ENCODE results near the gene TMA7. TPM values are rescaled to one million over a fixed set of nuclear protein-coding genes. Genes with fewer than 3 reads are reported as not detected.

The TMA7 gene
- total RNA-seq, 4 donors from 2014 or later = 115 to 279 (median 192) TPM

DNA sequence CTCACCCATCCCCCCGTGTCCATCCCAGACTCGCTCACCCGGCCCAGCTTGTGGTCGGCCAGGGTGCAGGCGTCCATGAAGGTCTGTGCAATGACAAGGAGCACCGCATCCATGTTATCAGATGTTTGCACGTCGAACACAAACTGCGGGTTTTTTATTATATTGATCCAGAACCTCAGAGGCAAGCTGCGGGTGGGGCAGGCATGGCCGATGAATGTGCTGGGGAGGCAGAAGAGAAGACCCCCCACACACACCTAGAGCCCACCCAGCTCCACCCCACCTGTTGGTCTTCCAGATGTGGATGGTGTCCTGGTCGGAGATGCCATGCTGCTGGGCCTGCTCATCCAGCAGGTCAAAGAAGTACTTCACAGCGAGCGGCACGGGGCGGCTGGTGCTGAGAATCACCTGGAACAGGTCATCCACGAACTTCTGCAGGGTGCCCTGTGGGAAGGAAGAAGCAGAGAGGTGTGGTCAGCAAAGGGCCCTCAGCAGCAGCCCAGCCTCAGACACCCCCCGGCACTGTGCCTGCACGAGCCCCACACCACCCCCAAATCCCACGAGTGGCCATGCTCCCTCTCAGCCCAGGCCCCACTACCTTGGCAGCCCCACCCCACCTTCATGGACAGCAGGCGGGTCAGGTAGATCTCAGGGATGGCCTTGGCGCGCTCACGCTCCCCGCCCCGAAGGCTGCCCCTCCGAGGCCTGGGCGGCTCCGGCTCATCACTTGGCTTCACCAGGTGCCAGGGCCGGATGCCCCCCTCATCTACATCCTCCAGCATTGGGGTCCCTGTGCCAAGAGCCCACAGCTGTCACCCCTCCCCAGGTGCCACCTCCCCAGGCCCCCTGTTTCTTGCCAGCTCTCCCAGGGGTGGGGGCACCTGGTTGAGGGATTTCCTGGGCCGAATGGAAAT is 30.5 kb upstream of the TMA7 start:
- H3K27ac ChIP-seq = no peak overlapping the region
- no peaks in the 10 kb centered on the region for H3K27me3 ChIP-seq
- H3K4me3 ChIP-seq = no peak overlapping the region
- peaks cover 0 to 2% (median 0%) of the 10 kb centered on the region in 4 donors for H3K4me1 ChIP-seq
- intact Hi-C loops (cut with DNase I; ENCODE audit: low total_unique reads) = no loop called here
- H3K9me3 ChIP-seq = no peaks in the 10 kb centered on the region
- in situ Hi-C loops (cut with MboI; ENCODE audit: low pct_ligation_motif_present in 1 of 4, low pct_unique_long_range_greater_than_20kb in 1 of 4, low sequenced_read_pairs in 3 of 4) = loop anchor here in 1 of 4 donors (10.0 kb wide), 1 partner anchor 135 kb away; no protein-coding TSS in a partner anchor
- peaks cover 0 to 34% (median 4%) of the 10 kb centered on the region in 4 donors for H3K36me3 ChIP-seq
- no peak for DNase-seq
- no peak for TF ChIP-seq EP300 (IDR thresholded peaks at IDR 0.05; ENCODE audit: low read depth)
- no peak for TF ChIP-seq POLR2AphosphoS5 (IDR thresholded peaks at IDR 0.05)
- no peak for TF ChIP-seq POLR2A (IDR thresholded peaks at IDR 0.05)
- TF ChIP-seq, protein P1, sequence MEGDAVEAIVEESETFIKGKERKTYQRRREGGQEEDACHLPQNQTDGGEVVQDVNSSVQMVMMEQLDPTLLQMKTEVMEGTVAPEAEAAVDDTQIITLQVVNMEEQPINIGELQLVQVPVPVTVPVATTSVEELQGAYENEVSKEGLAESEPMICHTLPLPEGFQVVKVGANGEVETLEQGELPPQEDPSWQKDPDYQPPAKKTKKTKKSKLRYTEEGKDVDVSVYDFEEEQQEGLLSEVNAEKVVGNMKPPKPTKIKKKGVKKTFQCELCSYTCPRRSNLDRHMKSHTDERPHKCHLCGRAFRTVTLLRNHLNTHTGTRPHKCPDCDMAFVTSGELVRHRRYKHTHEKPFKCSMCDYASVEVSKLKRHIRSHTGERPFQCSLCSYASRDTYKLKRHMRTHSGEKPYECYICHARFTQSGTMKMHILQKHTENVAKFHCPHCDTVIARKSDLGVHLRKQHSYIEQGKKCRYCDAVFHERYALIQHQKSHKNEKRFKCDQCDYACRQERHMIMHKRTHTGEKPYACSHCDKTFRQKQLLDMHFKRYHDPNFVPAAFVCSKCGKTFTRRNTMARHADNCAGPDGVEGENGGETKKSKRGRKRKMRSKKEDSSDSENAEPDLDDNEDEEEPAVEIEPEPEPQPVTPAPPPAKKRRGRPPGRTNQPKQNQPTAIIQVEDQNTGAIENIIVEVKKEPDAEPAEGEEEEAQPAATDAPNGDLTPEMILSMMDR (IDR thresholded peaks at IDR 0.05) = no peak
- WGBS, 2 donors (ENCODE audit: low coverage in 1 of 2) = 89 to 90% methylated on average over 4 to 26 of the region's 31 CpGs

DNA sequence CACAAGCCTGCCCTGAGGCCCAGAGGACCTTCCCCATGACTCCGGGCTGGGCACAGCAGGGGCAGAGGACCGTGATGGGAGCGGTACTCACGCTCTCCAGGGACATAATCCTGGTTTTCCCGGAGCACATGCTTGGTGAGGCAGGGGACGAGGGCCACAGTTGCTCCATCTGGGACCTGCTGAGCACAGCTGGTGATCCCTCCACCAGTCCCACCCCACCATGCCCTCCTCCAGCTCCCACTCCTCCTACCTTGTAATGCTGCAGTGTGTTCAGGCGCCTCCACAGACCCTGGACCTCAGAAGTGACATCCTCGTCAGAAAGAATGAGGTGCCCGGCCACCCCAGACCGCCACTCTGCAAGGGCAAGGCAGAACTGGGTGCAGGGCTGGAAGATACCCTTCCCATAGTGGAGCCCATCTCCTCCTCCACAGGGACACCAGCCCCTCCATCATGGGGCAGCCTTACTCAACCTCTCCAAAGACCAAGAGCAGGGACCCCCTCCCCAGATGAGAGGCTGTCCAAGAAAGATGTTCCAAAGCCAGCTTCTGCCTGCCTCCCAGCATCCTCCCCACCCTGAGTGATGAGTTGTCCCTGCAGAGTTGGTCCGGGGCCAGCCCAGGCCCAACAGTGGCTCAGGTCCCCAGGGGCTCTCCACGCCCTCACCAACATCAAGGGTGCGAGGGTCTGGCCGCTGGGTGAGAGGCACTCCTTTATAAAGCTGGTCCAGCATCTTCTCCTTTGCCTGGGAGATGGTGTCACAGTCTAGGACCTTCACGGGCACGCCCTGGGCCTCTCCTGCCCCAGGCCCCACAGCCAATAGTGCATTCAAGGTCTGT is 29.6 kb upstream of the TMA7 start:
- no peak overlapping the region for H3K4me3 ChIP-seq
- TF ChIP-seq POLR2A (IDR thresholded peaks at IDR 0.05) = no peak
- no peak for DNase-seq
- H3K9me3 ChIP-seq = no peaks in the 10 kb centered on the region
- H3K27ac ChIP-seq = no peak overlapping the region
- intact Hi-C loops (cut with DNase I; ENCODE audit: low total_unique reads) (no loop called here), in situ Hi-C loops (cut with MboI; ENCODE audit: low pct_ligation_motif_present in 1 of 4, low pct_unique_long_range_greater_than_20kb in 1 of 4, low sequenced_read_pairs in 3 of 4) (no loop called here)
- peaks cover 0 to 41% (median 4%) of the 10 kb centered on the region in 4 donors for H3K36me3 ChIP-seq
- no peaks in the 10 kb centered on the region for H3K27me3 ChIP-seq
- peaks cover 0 to 4% (median 0%) of the 10 kb centered on the region in 4 donors for H3K4me1 ChIP-seq
- WGBS, 2 donors (ENCODE audit: low coverage in 1 of 2) = 91% methylated on average over 16 of the region's 16 CpGs; no CpG with 5 or more reads in 1 of the 2 donors

DNA sequence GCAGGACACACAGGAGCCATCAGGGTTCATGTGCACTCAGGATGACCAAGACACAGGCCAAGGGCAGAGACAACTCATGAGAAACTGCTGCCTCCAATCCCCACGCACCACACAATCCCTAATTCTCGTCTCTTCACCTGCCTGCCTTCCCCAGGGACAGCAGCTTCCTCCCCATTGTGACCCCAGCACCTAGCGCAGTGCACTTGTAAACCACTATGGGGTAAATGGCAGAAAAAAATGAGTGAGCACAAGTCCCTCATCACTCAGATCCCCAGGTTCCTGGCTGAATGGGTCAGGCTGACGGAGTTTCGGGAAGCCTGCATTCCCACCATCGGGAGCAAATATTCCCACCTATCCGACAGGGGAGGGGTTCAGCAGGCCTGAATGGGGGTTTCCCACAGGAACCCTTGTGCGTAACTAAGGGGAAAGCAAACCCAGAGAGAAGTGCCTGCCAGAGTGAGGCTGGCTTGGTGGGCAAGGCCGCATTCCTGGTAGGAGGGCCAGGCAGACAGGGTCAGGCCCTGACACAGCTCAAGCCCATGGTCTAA is 28.9 kb upstream of the TMA7 start:
- no peak for DNase-seq
- no peaks in the 10 kb centered on the region for H3K9me3 ChIP-seq
- peaks cover 0 to 4% (median 0%) of the 10 kb centered on the region in 4 donors for H3K4me1 ChIP-seq
- peaks cover 0 to 41% (median 4%) of the 10 kb centered on the region in 4 donors for H3K36me3 ChIP-seq
- no peak overlapping the region for H3K4me3 ChIP-seq
- H3K27ac ChIP-seq = no peak overlapping the region
- no peak for TF ChIP-seq POLR2A (IDR thresholded peaks at IDR 0.05)
- TF ChIP-seq, protein P1 (IDR thresholded peaks at IDR 0.05) = no peak
- no peak for TF ChIP-seq EP300 (IDR thresholded peaks at IDR 0.05; ENCODE audit: low read depth)
- TF ChIP-seq POLR2AphosphoS5 (IDR thresholded peaks at IDR 0.05) = no peak
- no peaks in the 10 kb centered on the region for H3K27me3 ChIP-seq
- intact Hi-C loops (cut with DNase I; ENCODE audit: low total_unique reads) (no loop called here), in situ Hi-C loops (cut with MboI; ENCODE audit: low pct_ligation_motif_present in 1 of 4, low pct_unique_long_range_greater_than_20kb in 1 of 4, low sequenced_read_pairs in 3 of 4) (no loop called here)
- 80 to 86% methylated on average over 1 to 9 of the region's 9 CpGs for WGBS, 2 donors (ENCODE audit: low coverage in 1 of 2)

DNA sequence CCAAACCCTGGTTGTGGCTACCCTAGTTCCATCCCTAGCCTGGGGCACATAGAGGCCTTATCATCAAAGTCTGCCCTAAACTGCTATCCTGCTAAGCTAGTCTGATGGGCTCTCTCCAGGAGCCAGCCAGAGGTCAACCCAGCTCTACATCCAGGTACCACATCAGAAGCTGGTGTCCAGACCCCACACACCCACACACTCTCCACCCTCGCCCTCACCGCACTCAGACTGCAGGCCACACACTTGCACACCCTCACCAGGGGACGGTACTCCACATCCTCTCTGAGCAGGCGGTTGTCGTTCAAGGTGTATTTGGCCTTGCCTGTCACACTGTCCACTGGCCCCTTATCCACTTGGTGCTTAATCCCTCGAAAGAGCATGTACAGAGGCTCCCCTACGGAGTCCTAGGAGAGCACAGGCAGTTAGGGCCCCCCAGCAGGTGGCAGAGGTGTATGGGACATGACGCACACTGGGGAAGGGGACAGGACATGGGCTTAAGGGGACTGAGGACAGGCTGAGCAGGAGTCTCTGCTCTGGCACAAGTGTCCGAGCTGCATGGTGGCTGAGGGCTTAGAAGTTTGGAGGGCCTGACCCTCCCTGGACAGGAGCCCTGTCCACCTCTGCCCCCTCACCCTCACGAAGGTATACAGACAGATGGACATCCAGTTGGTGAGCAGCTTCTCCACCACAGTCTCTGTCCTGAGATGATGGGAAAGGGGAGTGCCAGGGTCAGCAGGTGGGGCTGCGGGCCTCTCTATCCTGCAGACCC is 28.3 kb upstream of the TMA7 start:
- no peaks in the 10 kb centered on the region for H3K27me3 ChIP-seq
- no peak overlapping the region for H3K4me3 ChIP-seq
- no peak for TF ChIP-seq POLR2A (IDR thresholded peaks at IDR 0.05)
- TF ChIP-seq POLR2AphosphoS5 (IDR thresholded peaks at IDR 0.05) = no peak
- no peak for TF ChIP-seq EP300 (IDR thresholded peaks at IDR 0.05; ENCODE audit: low read depth)
- TF ChIP-seq, protein P1 (IDR thresholded peaks at IDR 0.05) = no peak
- H3K27ac ChIP-seq = no peak overlapping the region
- intact Hi-C loops (cut with DNase I; ENCODE audit: low total_unique reads) = no loop called here
- H3K4me1 ChIP-seq = peaks cover 0 to 4% (median 0%) of the 10 kb centered on the region in 4 donors
- no peaks in the 10 kb centered on the region for H3K9me3 ChIP-seq
- DNase-seq = no peak
- H3K36me3 ChIP-seq = peaks cover 0 to 41% (median 4%) of the 10 kb centered on the region in 4 donors
- 67 to 95% methylated on average over 3 to 10 of the region's 11 CpGs for WGBS, 2 donors (ENCODE audit: low coverage in 1 of 2)
- in situ Hi-C loops (cut with MboI; ENCODE audit: low pct_ligation_motif_present in 1 of 4, low pct_unique_long_range_greater_than_20kb in 1 of 4, low sequenced_read_pairs in 3 of 4) = no loop called here
